GM21447 (cell line): Measurements from ENCODE around the gene BICD1.

Experiments used
- ATAC-seq: cut with Tn5 transposase; IDR thresholded peaks from one replicate; pipeline ENCODE4 v1.9.1; 2021; ENCODE audit not compliant: unreplicated experiment

Gene BICD1

DNA sequence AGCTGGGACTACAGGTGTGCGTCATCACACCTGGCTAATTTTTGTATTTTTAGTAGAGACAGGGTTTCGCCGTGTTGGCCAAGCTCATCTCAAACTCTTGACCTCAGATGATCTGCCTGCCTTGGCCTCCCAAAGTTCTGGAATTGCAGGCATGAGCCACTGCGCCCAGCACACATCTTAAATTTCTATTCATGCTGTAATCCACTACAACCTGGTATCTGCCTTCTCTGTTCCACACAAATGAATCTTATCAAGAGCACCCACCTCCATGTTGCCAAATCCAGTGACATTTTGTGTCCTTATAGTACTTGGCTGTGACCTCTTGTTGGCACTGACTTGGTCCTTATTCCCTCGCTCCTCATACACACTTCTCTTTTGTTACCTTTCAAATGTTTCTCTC is 5.8 kb upstream of the BICD1 start:
- no peak for ATAC-seq

DNA sequence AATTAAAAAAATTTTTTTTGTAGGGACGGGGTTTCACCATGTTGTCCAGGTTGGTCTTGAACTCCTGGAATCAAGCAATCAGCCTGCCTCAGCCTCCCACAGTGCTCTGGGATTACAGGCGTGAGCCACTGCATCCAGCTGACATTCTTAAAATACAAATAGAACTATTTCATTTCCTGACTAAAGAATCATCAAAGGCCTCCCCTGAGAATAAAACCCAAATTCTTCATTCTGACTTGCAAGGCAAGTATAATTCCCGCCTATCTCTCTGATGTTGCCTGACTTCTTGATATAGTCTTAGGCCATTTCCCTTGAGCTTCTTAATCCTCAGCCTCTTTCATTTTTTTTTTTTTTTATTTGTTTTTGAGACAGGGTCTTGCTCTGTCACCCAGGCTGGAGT is 4.4 kb upstream of the BICD1 start:
- no peak for ATAC-seq

DNA sequence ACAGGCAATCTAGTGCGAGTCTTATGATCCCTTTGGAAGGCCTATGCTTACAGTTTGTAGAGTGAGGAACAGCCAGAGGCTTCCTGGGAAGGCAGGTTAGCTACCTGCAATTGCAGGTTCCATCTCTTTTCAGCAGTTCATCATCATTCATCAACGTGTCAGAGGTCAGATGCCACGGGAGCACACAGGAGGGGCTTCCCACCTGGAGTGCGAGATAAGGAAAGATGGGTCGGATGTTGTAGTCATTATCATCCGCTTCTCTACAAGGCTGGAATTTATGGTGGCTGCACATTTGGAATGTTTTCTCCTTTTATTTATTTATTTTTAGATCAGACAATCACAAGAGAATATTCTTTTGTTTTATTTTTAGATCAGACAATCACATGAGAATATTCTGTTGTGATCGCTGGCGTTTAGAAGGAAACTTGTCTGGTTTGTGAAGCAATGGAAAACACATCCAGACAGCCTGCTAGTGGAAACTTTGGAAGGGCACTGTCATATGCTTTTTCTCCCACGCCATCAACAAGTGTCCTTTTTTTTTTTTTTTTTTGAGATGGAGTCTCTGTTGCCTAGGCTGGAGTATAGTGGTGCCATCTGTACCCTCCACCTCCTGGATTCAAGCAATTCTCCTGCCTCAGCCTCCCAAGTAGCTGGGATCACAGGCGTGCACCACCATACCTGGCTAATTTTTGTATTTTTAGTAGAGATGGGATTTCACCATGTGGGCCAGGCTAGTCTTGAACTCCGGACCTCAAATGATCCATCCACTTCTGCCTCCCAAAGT is 1.9 kb upstream of the BICD1 start:
- no peak for ATAC-seq

DNA sequence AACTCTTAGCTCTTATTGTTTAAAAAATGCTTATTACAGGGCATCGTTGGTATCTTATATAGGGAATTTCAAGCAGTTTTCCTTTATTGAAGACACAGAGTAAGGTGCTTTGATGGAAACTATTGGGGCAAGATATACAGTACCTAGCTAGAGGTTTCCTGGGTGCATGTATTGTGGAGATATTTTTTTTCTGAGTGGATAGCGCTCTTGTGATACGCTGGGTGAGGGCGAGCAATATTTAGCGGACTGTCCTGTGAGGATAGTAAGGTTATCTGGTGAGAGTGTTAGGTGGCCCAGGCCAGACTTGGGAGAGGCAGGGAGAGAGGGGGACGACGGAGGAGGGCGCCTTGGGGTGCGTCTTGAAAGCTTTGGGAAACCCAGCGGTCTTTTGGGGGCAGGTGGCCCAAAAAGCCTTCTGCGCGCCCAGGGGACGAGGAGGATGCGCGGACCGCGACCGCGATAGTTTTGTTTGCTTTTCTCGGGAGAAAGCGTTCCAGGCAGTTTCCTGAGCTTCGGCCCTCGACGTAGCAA is 596 bp upstream of the BICD1 start:
- ATAC-seq, result no peak

DNA sequence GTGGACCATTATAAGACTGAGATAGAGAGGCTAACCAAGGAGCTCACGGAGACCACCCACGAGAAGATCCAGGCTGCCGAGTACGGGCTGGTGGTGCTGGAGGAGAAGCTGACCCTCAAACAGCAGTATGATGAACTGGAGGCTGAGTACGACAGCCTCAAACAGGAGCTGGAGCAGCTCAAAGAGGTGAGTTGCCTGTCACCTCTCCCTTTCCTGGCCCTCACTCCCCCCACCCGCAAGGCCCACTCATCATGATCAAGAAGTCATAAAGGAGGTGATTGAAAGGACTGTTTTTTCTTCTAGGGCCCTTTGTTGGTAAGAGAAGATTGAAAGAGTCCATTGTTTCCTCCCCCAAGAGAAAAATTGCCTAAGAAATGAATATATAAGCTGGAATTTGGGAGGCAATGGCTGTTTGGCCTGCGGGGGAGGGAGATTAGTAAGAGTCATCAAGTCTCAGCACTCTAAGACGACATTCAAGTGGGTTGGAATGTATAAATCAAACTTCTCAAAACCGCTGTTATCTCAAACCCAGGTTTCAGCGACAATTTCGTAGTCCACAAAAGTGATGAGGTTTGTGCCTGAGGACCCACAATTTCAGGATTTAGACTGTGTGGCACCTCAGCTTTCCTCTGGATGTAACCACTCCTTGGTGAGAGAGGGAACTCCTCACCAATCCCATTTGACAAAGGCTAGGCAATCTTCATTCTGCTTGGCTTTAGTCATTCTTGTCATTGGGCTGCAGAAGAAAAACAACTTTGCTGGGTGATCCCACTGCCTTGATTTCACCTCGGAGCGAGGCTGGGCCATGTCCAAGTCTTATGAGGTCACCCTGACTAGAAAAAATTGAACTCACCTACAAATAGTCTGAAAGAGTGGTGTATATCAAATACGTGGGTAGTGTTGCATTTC is 966 bp downstream of the BICD1 start:
- ATAC-seq, result peak; percentile 13

DNA sequence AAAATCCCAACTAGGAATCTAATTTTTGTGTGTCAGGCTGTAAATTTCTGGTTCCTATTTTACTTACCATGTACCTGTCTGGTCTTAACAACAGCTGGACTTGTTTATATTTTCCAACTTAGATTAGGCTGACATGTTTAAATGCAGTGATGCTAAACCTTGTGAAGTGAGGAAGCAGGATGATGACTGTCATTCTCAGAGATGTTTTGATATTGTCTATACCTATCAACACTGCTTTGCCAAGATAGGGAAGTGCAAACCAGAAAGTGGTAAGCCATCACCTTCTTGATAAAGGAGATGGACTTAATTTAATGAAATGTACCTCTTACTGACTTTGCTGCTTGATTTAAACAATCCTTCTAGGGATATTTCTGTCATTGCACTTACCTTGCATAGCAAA is 2.1 kb downstream of the BICD1 start:
- ATAC-seq, result no peak

DNA sequence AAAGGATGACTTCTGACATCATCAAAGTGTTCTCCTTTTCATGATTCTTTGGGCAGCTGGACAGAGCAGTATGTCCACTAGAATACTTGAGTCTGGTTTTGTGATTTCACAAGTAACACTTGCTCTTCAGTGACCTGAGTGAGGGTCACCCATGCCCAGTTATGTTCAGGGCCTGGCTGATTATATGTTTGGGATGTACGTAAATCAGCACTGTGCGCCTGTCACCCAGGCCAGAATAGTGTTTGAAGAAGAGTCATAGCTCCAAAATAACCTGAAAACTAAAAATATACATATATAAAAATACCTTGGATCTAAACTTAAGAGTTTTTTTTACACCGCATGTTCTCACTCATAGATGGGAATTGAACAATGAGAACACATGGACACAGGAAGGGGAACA is 3.8 kb downstream of the BICD1 start:
- ATAC-seq, result no peak

DNA sequence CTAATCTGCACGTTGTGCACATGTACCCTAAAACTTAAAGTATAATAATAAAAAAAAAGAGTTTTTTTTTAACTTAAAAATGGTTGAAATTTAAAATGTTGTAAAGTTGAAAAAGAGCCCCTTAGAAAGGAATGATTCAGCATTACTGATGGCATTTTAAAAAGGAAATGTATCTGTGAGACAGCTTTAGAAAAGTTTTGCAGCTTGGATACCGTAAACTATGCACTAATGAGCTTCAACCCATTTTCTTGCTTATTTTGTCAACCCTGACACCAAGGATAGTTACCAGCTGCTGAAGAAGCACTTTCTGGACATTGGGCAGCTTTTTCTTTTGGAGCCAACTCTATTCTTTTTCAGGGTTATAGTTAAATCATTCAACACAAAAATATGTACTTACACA is 4.3 kb downstream of the BICD1 start:
- no peak for ATAC-seq

DNA sequence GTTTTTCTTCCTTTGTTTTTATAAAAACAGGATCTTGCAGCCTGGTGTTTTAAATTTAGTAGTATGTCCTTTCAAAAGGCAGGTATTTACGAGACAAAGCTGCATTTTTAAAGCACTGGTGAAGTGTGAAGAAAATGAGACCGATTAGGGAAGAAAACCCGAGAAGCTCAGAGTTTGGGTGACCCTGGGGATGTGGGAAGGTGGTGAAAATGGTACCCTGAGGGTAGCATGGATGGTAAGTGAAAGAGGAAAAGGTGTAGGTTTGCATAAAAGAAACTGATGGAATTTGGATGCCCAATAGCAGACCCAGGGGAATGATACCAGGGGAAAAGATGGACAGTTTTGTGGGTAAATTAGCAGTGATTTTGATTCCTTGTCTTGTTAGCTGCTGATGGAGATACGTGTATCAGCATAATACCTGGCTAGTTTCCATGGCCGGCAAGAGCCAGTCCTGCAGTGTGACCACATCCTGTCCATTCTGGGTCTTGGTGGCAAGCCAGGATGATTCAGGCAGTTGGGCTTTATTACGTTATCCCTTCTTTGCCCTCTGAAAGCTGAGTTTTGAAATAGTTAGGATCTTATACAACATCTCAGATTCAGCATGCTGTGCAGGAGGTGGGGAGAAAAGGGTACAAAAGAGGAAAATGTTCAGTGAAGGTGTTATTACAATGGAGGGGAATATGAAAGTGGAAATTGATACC is 8.9 kb downstream of the BICD1 start:
- no peak for ATAC-seq

DNA sequence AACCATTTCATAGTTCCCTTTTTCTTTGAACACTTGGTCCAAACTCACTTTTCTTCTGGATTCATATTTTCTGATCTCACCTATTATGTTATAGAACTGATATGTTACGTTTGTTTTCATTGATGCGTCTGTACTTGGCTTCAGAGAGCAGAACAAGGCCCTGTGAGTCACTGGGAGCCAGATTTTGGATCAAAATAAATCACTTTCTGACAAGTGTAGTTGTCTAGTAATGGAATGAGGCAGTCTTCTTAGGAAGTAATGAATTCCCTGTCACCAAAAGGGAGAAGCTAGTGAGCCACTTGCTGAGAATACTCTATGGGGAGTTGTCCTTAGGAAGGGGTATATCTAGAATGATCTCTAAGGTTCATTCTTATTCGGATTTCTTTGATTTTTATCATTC is 10.2 kb downstream of the BICD1 start:
- ATAC-seq, result no peak

DNA sequence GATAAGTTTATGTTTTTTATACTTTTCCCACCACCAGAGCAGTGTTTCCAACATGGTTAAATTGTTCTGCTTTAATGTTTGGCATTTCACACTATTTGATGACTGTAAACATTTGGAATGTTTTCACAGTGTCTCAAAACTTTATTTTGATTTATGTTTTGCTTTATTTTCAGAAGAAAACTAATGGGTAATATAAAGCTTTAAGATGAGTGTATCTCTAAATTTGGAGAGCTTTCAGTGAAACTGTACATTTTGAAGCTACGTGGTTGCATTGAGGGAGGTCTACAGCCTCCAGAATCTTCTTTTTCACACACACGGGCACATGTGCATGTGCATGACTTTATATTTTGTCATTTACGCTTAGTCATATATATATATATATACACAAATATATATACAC is 10.7 kb downstream of the BICD1 start:
- no peak for ATAC-seq

DNA sequence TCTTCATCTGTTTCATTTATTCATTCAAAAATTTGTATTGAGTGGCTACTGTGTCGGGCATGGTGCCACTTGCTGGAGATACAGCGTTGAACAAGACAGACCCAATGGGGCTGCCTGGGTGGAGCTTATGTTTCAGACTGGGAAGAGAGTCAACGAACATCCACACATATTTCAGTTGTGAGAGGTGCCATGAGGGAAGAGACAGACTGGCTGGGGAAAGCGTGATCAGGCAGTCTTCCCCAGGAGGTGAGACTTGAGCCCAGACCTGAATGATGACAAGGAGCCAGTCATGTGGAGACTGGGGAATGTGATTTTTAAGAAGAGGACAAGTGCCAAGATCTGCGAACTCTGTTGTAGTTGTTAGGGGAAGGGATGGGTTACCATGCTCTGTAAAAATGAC is 12.2 kb downstream of the BICD1 start:
- ATAC-seq, result no peak

DNA sequence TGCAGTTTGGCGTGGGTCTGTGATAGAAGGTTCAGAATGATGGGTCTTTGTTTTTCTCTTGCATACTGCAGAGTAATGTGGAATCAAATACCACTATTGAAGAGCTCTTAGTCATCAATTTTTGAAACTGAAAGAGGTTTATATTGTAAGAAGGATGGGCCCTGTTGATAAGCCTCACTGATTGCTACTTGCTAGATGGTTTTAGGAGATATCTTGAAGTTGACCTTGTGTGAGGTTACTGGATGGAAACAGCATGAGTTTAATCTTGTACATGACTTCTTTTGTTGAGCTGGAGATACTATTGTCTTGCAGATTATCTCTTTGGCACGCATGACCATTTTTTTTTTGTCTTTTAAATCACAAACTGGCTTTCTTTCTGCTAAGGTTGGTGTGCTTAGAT is 13.8 kb downstream of the BICD1 start:
- peak; percentile 90 for ATAC-seq

DNA sequence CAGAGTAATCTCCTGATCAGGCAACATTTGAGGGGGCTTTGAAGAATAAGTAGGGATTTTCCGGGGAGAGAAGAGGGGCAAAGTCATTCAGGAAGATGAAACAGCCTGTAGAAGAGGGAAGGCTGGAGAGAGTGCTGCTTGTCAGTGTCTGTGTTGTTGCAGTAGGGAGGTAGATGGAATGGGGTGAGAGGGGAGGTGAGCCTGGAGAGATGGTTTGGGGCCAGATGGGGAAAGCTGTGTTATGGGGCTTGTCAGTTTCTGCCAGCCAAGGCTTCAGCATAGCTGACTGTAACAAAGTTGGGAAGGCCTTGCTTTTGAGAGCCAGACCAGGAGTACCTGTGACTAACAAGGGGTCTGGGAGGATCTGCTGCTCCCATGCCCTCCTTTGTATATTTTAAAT is 18.0 kb downstream of the BICD1 start:
- no peak for ATAC-seq

DNA sequence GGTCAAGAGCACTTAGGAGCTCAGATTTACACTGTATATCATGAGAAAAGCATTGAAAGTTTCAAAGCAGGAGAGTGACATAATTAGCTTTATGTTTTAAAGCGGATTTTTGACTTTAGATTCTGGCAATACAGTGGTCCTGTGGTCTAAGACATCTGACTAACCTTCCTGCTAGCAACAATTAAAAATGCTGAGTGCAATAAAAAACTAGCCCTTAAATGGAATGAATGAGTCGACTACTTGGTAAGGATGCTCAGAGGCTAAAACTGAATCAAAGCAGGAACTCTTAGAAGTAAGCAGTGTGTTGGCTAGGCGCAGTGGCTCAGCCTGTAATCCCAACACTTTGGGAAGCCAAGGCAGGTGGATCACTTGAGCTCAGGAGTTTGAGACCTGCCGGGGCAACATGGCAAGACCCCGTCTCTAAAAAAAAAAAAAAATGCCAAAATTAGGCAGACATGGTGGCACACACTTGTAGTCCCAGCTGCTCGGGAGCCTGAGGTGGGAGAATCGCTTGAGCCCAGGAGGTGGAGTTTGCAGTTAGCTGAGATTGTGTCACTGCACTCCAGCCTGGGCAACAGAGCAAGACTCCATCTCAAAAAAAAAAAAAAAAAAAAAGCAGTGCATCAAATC is 18.9 kb downstream of the BICD1 start:
- no peak for ATAC-seq

DNA sequence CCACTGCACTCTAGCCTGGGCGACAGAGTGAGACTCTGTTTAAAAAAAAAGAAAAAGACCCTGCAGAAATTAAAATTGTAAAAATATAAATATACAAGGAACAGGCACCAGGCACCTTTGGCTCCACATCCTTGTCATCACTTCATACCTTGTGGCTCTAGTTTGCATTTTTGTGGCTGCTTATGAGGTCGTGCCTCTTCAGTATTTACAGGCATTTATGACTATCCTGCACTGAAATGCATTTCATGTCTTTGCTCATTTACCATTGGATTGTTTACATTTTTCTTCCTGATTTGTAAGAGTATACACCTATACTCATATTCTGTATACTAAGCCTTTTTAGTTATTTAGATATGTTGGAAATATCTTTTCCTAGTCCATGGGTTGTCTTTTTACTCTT is 20.1 kb downstream of the BICD1 start:
- ATAC-seq, result no peak

DNA sequence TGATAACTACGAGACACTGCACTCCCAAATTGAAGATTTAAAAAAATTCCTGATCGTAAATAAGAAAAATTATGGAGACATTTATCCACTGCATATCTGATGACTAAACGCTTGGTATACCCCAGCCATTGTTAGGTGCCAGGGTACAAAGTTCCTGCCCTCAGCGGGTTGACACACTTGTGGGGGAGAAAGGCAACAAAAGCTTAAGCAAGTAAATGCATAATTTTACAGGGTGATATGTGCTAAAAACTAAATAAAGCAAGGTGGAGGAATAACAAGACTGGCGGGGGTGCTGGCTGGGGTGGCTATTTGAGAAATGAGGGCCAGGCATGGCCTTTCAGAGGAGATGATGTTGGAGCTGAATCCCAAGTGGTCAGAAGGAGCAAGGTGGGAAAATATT is 25.0 kb downstream of the BICD1 start:
- no peak for ATAC-seq

DNA sequence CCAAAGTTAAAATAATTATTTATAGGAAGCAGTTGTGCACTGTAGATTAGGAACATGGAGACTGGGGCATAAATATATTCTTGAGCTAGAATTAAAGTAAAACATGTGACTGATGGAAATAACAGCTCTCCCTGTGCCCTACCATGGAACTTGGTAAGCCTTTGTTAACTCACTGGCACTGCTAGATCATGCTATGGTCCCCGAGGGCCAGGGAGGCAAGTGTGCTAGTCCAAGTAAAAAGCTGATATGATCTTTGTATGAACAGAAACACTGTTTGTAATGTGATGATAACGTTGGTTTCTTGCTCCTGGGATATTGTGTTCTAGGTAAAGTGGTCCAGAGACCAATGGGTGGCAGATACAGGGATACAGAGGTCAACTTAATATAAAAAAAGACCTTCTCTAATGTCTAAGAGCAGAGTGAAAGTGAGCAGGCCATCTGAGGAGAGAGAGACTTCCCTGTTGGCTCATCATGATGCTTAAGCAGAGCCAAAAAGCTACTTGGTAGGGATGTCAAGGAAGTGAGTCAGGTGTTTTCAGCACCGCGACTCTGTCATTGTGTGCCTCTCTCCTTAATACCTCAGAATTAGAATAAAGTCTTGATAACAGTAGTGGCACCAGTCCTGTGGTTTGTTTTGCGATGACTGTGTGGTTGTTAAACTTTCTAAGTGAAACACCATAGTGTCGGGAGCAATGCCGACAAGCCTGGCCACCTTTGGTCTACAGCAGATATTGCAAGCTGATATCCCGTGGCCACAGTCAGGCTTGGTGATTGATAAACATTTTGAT is 27.6 kb downstream of the BICD1 start:
- ATAC-seq, result peak; percentile 62

DNA sequence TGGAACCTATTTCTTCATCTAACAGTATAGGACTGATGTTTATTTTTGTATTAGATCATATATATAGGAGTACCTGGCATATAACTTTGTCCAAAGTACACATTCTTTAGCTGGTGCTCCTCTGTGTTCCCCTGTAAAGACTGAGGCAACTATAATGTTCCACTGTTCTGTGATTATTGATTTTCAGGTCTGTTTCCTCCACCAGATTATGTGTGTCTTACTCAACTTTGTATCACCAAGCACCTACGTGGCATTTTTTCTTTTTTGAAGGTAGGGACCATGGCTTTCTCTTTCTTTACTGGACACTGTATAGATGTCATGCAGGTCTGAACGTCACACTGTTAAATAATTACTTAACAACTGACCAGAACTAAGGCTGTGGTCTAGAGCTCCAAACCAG is 29.3 kb downstream of the BICD1 start:
- no peak for ATAC-seq

DNA sequence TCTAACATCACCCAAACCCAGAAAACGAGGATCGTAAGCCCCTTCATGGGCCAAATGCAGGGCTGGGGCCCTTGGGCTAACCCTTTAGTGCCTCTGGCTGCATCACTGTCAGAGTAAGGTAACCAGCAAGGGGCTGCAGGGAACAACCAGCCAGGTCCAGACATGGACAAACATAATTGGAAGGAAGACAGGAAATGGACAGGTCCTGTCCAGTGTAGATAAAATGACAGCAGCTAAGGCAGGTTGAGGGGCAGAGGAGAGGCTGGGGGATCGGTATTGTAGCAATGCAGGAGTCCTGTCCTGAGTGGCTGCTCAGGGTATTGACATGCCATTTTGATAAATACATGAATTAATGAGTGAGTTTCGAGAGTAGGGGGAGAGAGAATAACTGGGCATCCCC is 29.8 kb downstream of the BICD1 start:
- ATAC-seq, result no peak
